Mesendoderm (in vitro differentiated cells): ENCODE results near the gene RALGDS.

Source experiments
- DNase-seq: peaks from one replicate; pipeline ENCODE4 v3.0.0; 2013
- H2AK5ac ChIP-seq: 2 replicates; pipeline ENCODE4 v1.6.1; 2013; ENCODE audit warnings: low read length, inconsistent platforms
- H2BK120ac ChIP-seq: 2 replicates; pipeline ENCODE4 v1.6.1; 2013; ENCODE audit warnings: low read depth, mild to moderate bottlenecking, low read length, moderate library complexity, mixed read lengths
- H2BK15ac ChIP-seq: replicated peaks from 2 replicates; pipeline ENCODE4 v1.6.1; 2013; ENCODE audit warnings: low read depth, mild to moderate bottlenecking, moderate library complexity
- H2BK5ac ChIP-seq: 2 replicates; pipeline ENCODE4 v1.6.1; 2013; ENCODE audit warnings: low read length, inconsistent platforms
- H3K18ac ChIP-seq: 2 replicates; pipeline ENCODE4 v1.6.1; 2013; ENCODE audit warnings: mild to moderate bottlenecking, low read length, mixed read lengths
- H3K23ac ChIP-seq: one replicate; pipeline ENCODE4 v1.6.1; 2013; ENCODE audit warnings: low read length
- H3K27ac ChIP-seq: 2 replicates; pipeline ENCODE4 v1.5.1; 2013; ENCODE audit warnings: low read depth, mild to moderate bottlenecking, inconsistent platforms, low read length, moderate library complexity
- H3K27me3 ChIP-seq: 2 replicates; pipeline ENCODE4 v1.6.1; 2013; ENCODE audit warnings: low read length, control low read depth, mild to moderate bottlenecking, inconsistent platforms; ENCODE audit not compliant: insufficient read depth, poor library complexity
- H3K36me3 ChIP-seq: 2 replicates; pipeline ENCODE4 v1.6.1; 2013; ENCODE audit warnings: low read length, inconsistent platforms; ENCODE audit not compliant: control insufficient read depth, insufficient read depth
- H3K4ac ChIP-seq: one replicate; pipeline ENCODE4 v1.6.1; 2013; ENCODE audit warnings: low read depth, mild to moderate bottlenecking, low read length, moderate library complexity
- H3K4me1 ChIP-seq: 2 replicates; pipeline ENCODE4 v1.6.1; 2013; ENCODE audit warnings: low read depth, low read length, inconsistent platforms; ENCODE audit not compliant: control insufficient read depth
- H3K4me2 ChIP-seq: 2 replicates; pipeline ENCODE4 v1.6.1; 2013; ENCODE audit warnings: low read length
- H3K4me3 ChIP-seq: 2 replicates; pipeline ENCODE4 v1.5.1; 2013; ENCODE audit warnings: mild to moderate bottlenecking, low read length
- H3K56ac ChIP-seq: one replicate; pipeline ENCODE4 v1.6.1; 2013; ENCODE audit warnings: low read length
- H3K79me1 ChIP-seq: 2 replicates; pipeline ENCODE4 v1.6.1; 2013; ENCODE audit warnings: low read length, inconsistent platforms
- H3K79me2 ChIP-seq: 2 replicates; pipeline ENCODE4 v1.6.1; 2013; ENCODE audit warnings: mild to moderate bottlenecking, low read length; ENCODE audit not compliant: control insufficient read depth, insufficient read depth
- H3K9ac ChIP-seq: 2 replicates; pipeline ENCODE4 v1.6.1; 2013; ENCODE audit warnings: low read length, inconsistent platforms
- H4K5ac ChIP-seq: one replicate; pipeline ENCODE4 v1.6.1; 2013; ENCODE audit warnings: low read length
- H4K8ac ChIP-seq: one replicate; pipeline ENCODE4 v1.6.1; 2013; ENCODE audit warnings: low read depth, mild to moderate bottlenecking, control low read depth, low read length, moderate library complexity
- WGBS: extraction: QIAGEN DNeasy Blood & Tissue Kit; methylation state at CpG from one replicate; pipeline ENCODE4 v1.1.7; 2013; ENCODE audit warnings: low lambda C conversion rate, missing lambda C conversion rate; ENCODE audit not compliant: insufficient coverage; ENCODE audit errors: extremely low coverage; 5-methylcytosine and 5-hydroxymethylcytosine counted together

The RALGDS gene

GRCh38 chr9:133154097-133154989 lies 33.3 kb upstream of the RALGDS start:
- no peak for DNase-seq
- Histone ChIP-seq H2BK15ac (no peak overlapping the region), H2AK5ac (no peak overlapping the region), H3K27me3 (no peaks in the 10 kb centered on the region), H3K79me2 (no peaks in the 10 kb centered on the region), H3K23ac (no peak overlapping the region), H3K18ac (no peak overlapping the region), H4K5ac (no peak overlapping the region), H3K9ac (no peak overlapping the region), H2BK120ac (no peak overlapping the region), H4K8ac (no peak overlapping the region), H3K36me3 (no peaks in the 10 kb centered on the region), H3K4ac (no peak overlapping the region), H3K79me1 (no peaks in the 10 kb centered on the region), H3K4me3 (no peak overlapping the region), H3K56ac (no peak overlapping the region), H3K4me1 (no peaks in the 10 kb centered on the region), H3K27ac (no peak overlapping the region), H2BK5ac (no peak overlapping the region), H3K4me2 (no peak overlapping the region)
- WGBS, result no CpG with 5 or more reads among the region's 13 CpGs

GRCh38 chr9:133153227-133154096 lies 32.4 kb upstream of the RALGDS start:
- no CpG with 5 or more reads among the region's 36 CpGs for WGBS

GRCh38 chr9:133151601-133152525 lies 30.8 kb upstream of the RALGDS start:
- WGBS, result no CpG with 5 or more reads among the region's 14 CpGs
- Histone ChIP-seq H4K8ac (no peak overlapping the region), H3K56ac (no peak overlapping the region)

More at GRCh38 chr9:133153227-133154096, 32.4 kb upstream of the RALGDS start:
- no peaks in the 10 kb centered on the region for H3K27me3 ChIP-seq
- no peak overlapping the region for H3K4ac ChIP-seq
- no peak overlapping the region for H3K4me3 ChIP-seq
- no peak overlapping the region for H3K23ac ChIP-seq
- no peak for DNase-seq
- no peak overlapping the region for H3K9ac ChIP-seq
- H4K8ac ChIP-seq, result no peak overlapping the region
- H2BK15ac ChIP-seq, result no peak overlapping the region
- H3K18ac ChIP-seq, result no peak overlapping the region
- H3K27ac ChIP-seq, result no peak overlapping the region
- no peak overlapping the region for H2BK120ac ChIP-seq
- no peaks in the 10 kb centered on the region for H3K36me3 ChIP-seq
- no peaks in the 10 kb centered on the region for H3K4me1 ChIP-seq
- no peak overlapping the region for H3K56ac ChIP-seq
- no peak overlapping the region for H3K4me2 ChIP-seq
- no peak overlapping the region for H2AK5ac ChIP-seq
- no peak overlapping the region for H2BK5ac ChIP-seq
- no peaks in the 10 kb centered on the region for H3K79me2 ChIP-seq
- no peak overlapping the region for H4K5ac ChIP-seq
- peaks cover under 1% of the 10 kb centered on the region for H3K79me1 ChIP-seq

GRCh38 chr9:133151041-133151440 lies 30.0 kb upstream of the RALGDS start:
- Histone ChIP-seq H3K27ac (no peak overlapping the region), H3K56ac (no peak overlapping the region), H3K27me3 (no peaks in the 10 kb centered on the region), H3K4ac (no peak overlapping the region), H3K9ac (no peak overlapping the region), H3K36me3 (no peaks in the 10 kb centered on the region), H2BK120ac (no peak overlapping the region), H3K23ac (no peak overlapping the region), H4K5ac (no peak overlapping the region), H3K4me1 (peaks cover 3% of the 10 kb centered on the region), H4K8ac (no peak overlapping the region), H3K4me2 (no peak overlapping the region), H2AK5ac (no peak overlapping the region), H2BK15ac (no peak overlapping the region), H3K4me3 (no peak overlapping the region), H3K79me1 (peaks cover 2% of the 10 kb centered on the region), H2BK5ac (no peak overlapping the region), H3K79me2 (no peaks in the 10 kb centered on the region), H3K18ac (no peak overlapping the region)
- no peak for DNase-seq
- no CpG with 5 or more reads among the region's 6 CpGs for WGBS

More at GRCh38 chr9:133151601-133152525, 30.8 kb upstream of the RALGDS start:
- no peak overlapping the region for H4K5ac ChIP-seq
- H3K9ac ChIP-seq, result no peak overlapping the region
- DNase-seq, result no peak
- H3K27me3 ChIP-seq, result no peaks in the 10 kb centered on the region
- H3K4me1 ChIP-seq, result peaks cover 3% of the 10 kb centered on the region
- peaks cover 2% of the 10 kb centered on the region for H3K79me1 ChIP-seq
- H3K4me3 ChIP-seq, result no peak overlapping the region
- no peaks in the 10 kb centered on the region for H3K36me3 ChIP-seq
- H2BK120ac ChIP-seq, result no peak overlapping the region
- no peak overlapping the region for H3K18ac ChIP-seq
- H3K4me2 ChIP-seq, result no peak overlapping the region
- no peak overlapping the region for H3K27ac ChIP-seq
- H2BK5ac ChIP-seq, result no peak overlapping the region
- no peaks in the 10 kb centered on the region for H3K79me2 ChIP-seq
- no peak overlapping the region for H2BK15ac ChIP-seq
- no peak overlapping the region for H3K4ac ChIP-seq
- no peak overlapping the region for H2AK5ac ChIP-seq
- no peak overlapping the region for H3K23ac ChIP-seq
